RWPE2 (cell line): ENCODE measurements around the gene MIB1.
"Not testable (repeated sequence)": the region's sequence is repeated elsewhere in the genome, so short reads cannot be mapped to it uniquely, and the experiment has no call there.

ENCODE experiments used
- ATAC-seq: fragments of 200-7000 bp; cut with Tn5 transposase; 3 replicates; pipeline ENCODE4 v1.9.1; 2021; ENCODE audit warnings: low read depth
- DNase-seq: peaks from one replicate; pipeline ENCODE4 v3.0.0-alpha.2; 2020; ENCODE audit warnings: low spot score
- H3K27ac ChIP-seq: fragments of 450-650 bp; 2 replicates; pipeline ENCODE4 v1.5.1; 2017; ENCODE audit warnings: mild to moderate bottlenecking; ENCODE audit not compliant: poor library complexity, severe bottlenecking
- H3K27me3 ChIP-seq: fragments of 250-450 bp; sonication (Bioruptor Pico); 2 replicates; pipeline ENCODE4 v1.5.1; 2021; ENCODE audit warnings: mild to moderate bottlenecking, moderate library complexity; ENCODE audit not compliant: insufficient read depth, poor library complexity, severe bottlenecking
- H3K36me3 ChIP-seq: fragments of 250-450 bp; sonication (Bioruptor Pico); 2 replicates; pipeline ENCODE4 v1.5.1; 2020; ENCODE audit warnings: low read depth, mild to moderate bottlenecking, moderate library complexity
- H3K4me1 ChIP-seq: fragments of 250-450 bp; sonication (Bioruptor Pico); 2 replicates; pipeline ENCODE4 v1.5.1; 2021; ENCODE audit warnings: mild to moderate bottlenecking, moderate library complexity; ENCODE audit not compliant: insufficient read depth, poor library complexity, severe bottlenecking
- H3K4me3 ChIP-seq: fragments of 250-450 bp; sonication (Bioruptor Pico); 2 replicates; pipeline ENCODE4 v1.5.1; 2021; ENCODE audit warnings: mild to moderate bottlenecking, moderate library complexity; ENCODE audit not compliant: severe bottlenecking
- H3K9me3 ChIP-seq: fragments of 250-450 bp; sonication (Bioruptor Pico); 2 replicates; pipeline ENCODE4 v1.5.1; 2021; ENCODE audit warnings: mild to moderate bottlenecking, moderate library complexity; ENCODE audit not compliant: severe bottlenecking
- TF ChIP-seq, protein P1 (sequence below): fragments of 450-650 bp; IDR thresholded peaks from one replicate; pipeline ENCODE4 v1.5.1; 2017; ENCODE audit warnings: mild to moderate bottlenecking, moderate library complexity; ENCODE audit not compliant: poor library complexity, severe bottlenecking

The MIB1 gene

DNA sequence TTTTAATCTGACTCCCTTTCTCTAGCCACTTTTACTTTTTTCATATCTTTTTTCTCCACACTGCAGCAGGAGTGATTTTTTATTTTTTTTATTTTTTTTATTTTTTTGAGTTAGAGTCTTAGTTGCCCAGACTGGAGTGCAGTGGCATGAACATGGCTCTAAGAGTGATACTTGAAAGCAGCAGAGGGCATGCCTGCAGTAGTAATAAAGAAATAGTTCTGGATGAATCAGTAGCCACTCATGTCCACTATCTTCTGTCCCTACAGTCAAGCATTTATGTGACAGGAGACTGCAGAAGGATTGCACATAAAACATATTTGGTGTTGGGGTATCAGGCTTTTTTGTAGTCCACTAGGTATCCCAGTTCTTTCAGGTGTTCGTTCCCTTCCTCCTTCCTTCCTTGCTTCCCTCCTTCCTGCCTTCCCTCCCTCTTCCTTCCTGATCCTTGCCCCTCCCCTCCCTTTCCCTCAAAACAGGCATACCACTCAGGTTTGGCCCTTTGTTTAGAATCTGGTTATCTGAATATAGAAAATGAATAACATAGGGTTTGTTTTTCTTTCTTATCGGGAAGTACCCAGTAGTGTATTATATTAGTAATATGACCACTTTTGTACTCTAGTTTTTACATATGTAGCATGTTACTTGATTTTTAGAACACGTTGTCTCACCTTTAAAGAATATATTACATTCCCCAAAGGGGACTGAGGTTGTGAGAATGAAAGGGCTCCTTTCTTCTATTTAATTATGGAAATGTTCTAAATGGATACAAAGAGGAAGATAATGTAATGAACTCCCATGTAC is 23.5 kb downstream of the MIB1 start:
- Histone ChIP-seq H3K4me1 (no peaks in the 10 kb centered on the region), H3K9me3 (no peaks in the 10 kb centered on the region), H3K27ac (no peak overlapping the region), H3K36me3 (peaks cover 32% of the 10 kb centered on the region), H3K27me3 (no peaks in the 10 kb centered on the region), H3K4me3 (no peak overlapping the region)
- ATAC-seq (no peak; the same call in 2 of the 3 replicates), DNase-seq (no peak)
- TF ChIP-seq, protein P1, sequence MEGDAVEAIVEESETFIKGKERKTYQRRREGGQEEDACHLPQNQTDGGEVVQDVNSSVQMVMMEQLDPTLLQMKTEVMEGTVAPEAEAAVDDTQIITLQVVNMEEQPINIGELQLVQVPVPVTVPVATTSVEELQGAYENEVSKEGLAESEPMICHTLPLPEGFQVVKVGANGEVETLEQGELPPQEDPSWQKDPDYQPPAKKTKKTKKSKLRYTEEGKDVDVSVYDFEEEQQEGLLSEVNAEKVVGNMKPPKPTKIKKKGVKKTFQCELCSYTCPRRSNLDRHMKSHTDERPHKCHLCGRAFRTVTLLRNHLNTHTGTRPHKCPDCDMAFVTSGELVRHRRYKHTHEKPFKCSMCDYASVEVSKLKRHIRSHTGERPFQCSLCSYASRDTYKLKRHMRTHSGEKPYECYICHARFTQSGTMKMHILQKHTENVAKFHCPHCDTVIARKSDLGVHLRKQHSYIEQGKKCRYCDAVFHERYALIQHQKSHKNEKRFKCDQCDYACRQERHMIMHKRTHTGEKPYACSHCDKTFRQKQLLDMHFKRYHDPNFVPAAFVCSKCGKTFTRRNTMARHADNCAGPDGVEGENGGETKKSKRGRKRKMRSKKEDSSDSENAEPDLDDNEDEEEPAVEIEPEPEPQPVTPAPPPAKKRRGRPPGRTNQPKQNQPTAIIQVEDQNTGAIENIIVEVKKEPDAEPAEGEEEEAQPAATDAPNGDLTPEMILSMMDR: no peak

DNA sequence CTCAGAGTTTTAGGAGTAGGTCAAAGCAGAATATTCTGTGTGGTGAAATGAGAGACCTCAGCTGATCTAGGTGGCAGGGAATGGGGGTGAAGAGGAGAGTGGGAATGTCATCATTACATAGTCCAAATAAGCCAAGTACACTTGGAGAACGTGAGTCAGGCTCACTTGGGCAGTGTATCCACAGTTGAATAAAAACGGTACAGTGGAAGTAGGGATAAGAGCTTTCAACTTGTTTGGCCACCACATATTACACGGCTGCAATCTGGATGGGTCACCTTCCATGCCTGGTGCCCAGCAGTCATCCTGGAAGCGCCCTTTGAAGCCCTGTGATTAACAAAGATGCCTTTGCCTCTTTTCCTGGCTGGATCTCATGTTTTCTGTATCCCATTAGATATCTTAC is 28.6 kb downstream of the MIB1 start:
- no peak for DNase-seq
- Histone ChIP-seq H3K4me1 (no peaks in the 10 kb centered on the region), H3K4me3 (no peak overlapping the region), H3K27me3 (no peaks in the 10 kb centered on the region), H3K27ac (no peak overlapping the region), H3K36me3 (peaks cover 71% of the 10 kb centered on the region), H3K9me3 (no peaks in the 10 kb centered on the region)
- no peak for ATAC-seq
- TF ChIP-seq, protein P1: no peak

DNA sequence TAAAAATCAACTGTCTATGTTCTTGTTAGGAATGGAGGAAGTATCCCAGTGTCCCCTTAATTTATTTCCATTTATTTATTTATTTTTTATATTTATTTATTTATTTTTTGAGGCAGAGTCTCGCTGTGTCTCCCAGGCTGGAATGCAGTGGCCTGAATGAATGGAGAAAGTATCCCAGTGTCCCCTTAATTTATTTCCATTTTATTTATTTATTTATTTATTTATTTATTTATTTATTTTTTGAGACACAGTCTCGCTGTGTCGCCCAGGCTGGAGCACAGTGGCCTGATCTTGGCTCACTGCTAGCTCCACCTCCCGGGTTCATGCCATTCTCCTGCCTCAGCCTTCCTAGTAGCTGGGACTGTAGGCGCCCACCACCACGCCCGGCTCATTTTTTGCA is 34.1 kb downstream of the MIB1 start:
- no peak overlapping the region for H3K4me3 ChIP-seq
- H3K4me1 ChIP-seq: peaks cover 5% of the 10 kb centered on the region
- no peak for ATAC-seq
- H3K9me3 ChIP-seq: no peaks in the 10 kb centered on the region
- H3K27me3 ChIP-seq: no peaks in the 10 kb centered on the region
- TF ChIP-seq, protein P1: no peak
- no peak overlapping the region for H3K27ac ChIP-seq
- peaks cover 58% of the 10 kb centered on the region for H3K36me3 ChIP-seq
- DNase-seq: no peak

DNA sequence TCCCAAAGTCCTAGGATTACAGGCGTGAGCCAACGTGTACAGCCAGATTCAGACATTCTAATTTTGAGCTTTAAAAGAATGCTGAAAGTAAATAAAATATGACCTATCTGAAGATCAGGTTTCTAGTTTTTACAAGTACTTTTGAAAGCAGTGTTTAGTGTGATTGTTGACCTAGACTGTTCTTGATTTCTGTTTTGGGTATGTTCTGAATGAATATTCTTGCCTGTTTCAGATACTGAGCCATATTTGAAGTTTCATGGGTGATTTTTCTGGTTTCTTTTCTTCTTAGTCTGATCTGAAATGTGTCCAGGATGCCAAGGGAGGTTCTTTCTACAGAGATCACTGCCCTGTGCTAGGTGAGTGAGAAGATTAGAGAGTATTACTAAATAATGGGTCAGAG is 37.2 kb downstream of the MIB1 start:
- TF ChIP-seq, protein P1: no peak
- Histone ChIP-seq H3K4me1 (peaks cover 5% of the 10 kb centered on the region), H3K27ac (no peak overlapping the region), H3K9me3 (no peaks in the 10 kb centered on the region), H3K4me3 (no peak overlapping the region), H3K27me3 (no peaks in the 10 kb centered on the region), H3K36me3 (peaks cover 62% of the 10 kb centered on the region)
- ATAC-seq (no peak), DNase-seq (no peak)

DNA sequence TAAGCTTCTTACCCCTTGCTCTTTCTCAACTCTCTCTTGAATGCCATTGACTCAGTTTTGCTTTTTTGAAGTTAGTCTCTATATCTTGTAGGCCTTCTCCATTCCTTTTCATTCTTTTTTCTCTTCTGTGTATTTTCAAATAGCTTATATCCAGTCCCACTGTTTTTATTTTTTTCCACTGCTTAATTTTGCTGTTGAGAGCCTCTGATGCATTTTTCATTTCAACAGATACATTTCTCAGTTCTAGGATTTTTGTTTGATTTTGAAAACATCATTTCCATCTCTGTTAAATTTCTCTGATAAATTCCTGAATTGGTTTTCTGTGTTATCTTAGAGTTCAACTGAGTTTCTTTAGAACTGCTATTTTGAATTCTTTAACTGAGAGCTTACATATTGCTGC is 45.9 kb downstream of the MIB1 start:
- H3K27me3 ChIP-seq: no peaks in the 10 kb centered on the region

DNA sequence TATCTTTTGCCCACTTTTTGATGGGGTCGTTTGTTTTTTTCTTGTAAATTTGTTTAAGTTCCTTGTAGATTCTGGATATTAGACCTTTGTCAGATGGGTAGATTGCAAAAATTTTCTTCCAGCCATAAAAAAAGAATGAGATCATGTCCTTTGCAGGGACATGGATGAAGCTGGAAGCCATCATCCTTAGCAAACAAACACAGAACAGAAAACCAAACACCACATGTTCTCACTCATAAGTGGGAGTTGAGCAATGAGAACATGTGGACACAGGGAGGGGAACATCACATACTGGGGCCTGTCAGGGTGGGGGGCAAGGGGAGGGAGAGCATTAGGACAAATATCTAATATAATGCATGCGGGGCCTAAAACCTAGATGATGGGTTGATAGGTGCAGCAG is 55.5 kb downstream of the MIB1 start:
- not testable (repeated sequence) for H3K9me3 ChIP-seq, DNase-seq, H3K27me3 ChIP-seq, H3K27ac ChIP-seq, H3K4me1 ChIP-seq, H3K4me3 ChIP-seq, ATAC-seq
- peaks cover 31% of the 10 kb centered on the region for H3K36me3 ChIP-seq

More for the DNA sequence above, 45.9 kb downstream of the MIB1 start:
- ATAC-seq: no peak
- peaks cover 52% of the 10 kb centered on the region for H3K36me3 ChIP-seq
- no peaks in the 10 kb centered on the region for H3K9me3 ChIP-seq
- no peak for DNase-seq
- no peaks in the 10 kb centered on the region for H3K4me1 ChIP-seq
- no peak overlapping the region for H3K27ac ChIP-seq
- TF ChIP-seq, protein P1: no peak
- no peak overlapping the region for H3K4me3 ChIP-seq
